GM21515 (cell line): ENCODE data around the gene ZFYVE28.

Source experiments
- ATAC-seq: cut with Tn5 transposase; IDR thresholded peaks from one replicate; pipeline ENCODE4 v1.9.1; 2021; ENCODE audit not compliant: unreplicated experiment

Gene ZFYVE28

GRCh38 chr4:2428496-2429213 is 10.2 kb upstream of the ZFYVE28 start:
- ATAC-seq, result no peak

GRCh38 chr4:2427383-2428334 is 9.2 kb upstream of the ZFYVE28 start:
- ATAC-seq, result no peak

GRCh38 chr4:2426711-2427275 is 8.3 kb upstream of the ZFYVE28 start:
- no peak for ATAC-seq

DNA sequence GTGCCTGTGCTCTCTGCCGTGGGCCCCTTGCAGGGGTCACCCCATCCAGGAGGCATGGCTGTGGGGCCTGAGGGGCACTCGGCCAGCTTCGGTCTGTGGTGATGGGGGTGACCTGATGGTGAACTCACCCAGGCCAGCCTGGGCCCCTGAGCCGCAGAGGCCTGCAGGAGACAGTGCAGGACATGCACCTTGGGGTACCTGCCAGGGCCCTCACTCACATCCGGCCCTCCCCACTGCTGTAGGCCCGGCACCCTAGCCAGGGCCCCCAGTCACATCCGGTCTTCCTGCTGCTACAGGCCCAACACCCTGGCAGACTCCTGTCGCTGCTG is 7.6 kb upstream of the ZFYVE28 start:
- ATAC-seq, result no peak

GRCh38 chr4:2425386-2426068 is 7.1 kb upstream of the ZFYVE28 start:
- ATAC-seq, result no peak

DNA sequence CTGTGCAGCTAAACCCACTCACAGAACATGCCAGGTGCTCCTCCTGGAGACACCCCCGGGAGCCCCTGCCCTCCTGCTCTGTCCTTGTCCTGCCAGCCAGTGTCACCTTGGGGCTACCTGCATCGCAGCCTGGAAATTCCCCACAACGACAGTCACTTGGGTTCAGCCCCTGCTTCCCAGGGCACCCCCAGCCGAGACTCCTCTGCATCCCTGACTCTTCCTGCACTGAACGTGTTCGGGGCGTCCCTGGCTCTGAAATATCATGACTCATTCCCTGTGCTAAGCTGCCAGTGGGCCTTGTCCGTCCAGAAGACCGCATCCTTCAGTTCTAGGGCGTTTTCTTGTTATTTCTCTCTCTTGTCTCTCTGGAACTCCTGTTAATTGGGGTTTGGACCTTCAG is 6.1 kb upstream of the ZFYVE28 start:
- no peak for ATAC-seq

DNA sequence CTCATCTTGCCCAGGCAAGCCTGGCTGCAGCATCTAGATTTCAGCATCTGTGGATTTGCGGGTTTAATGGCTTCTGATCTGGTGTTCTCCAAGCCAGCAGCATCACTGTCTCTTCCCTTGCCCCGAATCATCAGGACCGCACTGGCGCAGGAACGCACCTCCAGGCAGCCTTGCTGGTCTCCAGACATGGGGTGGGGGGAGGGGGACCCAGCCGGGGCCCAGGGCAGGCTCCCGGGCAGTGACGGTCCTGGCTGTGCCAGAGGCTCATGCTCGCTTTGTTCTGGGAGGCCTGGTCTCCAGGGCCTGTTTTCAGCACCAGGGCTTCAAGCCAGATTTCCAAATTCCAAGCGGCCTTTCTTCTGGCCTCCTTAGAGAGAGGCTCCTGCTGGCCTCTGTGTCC is 5.2 kb upstream of the ZFYVE28 start:
- no peak for ATAC-seq

GRCh38 chr4:2423066-2423465 is 4.6 kb upstream of the ZFYVE28 start:
- no peak for ATAC-seq

DNA sequence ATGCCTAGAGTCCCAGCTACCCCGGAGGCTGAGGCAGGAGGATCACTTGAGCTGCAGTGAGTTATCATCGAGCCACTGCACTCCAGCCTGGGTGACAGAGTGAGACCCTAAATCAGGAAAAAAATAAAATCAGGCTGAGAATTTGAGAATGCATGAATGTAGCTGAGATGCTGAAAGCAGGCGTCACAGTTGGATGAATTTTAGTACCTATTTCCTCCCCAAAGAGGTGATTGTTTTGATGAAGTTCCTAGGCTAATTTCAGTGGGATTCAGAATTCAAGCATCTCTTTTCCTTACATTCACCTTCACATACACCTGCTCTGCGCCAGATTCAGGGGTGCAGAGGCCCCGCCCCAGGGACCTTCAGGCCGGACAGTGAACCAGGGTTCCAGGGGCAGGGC is 3.5 kb upstream of the ZFYVE28 start:
- ATAC-seq, result no peak

- no peak for ATAC-seq
Measured at GRCh38 chr4:2419814-2420213, 1.4 kb upstream of the ZFYVE28 start.

- peak; percentile 90 for ATAC-seq
Measured at GRCh38 chr4:2418650-2419571, 466 bp upstream of the ZFYVE28 start, which contains the start of gene CFAP99. TSS of gene CFAP99 (plus strand) at chr4:2418955.

DNA sequence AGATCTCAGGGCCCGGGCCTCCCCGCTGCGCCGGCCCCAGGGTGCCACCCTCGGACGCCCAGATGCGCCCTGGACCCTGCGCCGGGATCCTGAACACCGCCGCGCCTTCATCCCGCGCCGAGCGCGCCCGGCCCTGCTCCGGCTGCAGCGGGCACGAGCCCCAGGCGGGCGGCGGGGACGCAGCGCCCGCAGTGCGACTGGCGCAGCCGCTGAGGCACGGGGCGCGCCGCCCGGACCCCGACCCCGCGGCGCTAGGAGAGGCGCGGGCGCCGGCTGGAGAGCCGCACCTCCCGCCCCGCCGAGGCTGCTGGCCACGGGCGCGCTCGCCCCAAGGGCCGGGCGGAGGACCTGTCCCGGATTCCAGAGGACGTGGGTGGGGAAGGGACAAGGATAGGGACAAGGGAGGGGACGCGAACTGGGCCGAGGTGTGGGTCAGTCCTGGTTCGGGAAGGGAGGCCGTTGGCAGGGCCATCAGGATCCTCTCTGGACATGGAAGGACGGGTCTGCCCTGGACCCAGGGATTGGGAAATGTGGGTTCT is 1.1 kb downstream of the ZFYVE28 start:
- ATAC-seq, result no peak

DNA sequence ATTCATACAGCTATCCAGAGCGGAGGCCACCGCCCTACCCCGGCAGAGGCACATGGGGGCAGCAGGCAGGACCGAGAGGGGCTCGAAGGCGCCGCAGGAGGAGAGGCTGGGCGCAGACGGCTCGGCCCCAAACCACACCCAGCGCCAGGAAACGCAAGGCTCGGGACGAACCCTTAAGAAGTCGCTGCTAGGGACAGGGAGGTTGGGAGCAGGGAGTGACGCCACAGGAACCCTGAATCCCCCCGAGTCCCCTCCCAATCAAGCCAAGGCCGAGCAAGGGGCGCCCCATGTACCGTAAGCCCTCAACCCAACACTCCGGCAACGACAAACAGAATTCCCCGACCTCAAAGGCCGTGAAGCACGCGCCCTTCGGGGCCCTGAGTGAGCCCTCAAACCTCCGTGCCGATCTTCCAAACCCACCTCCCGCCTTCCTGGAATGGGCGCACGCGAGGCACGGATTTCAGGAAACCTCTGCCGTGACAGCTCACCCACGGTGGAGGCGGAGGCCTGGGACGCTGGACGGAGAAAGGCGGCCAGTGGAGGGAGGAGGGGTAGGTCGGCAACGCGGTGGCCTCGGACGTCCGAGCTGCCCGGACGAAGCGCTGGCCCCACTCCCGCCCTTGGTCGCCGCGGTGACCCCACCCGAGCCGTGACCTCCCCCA is 1.8 kb downstream of the ZFYVE28 start:
- ATAC-seq, result no peak

DNA sequence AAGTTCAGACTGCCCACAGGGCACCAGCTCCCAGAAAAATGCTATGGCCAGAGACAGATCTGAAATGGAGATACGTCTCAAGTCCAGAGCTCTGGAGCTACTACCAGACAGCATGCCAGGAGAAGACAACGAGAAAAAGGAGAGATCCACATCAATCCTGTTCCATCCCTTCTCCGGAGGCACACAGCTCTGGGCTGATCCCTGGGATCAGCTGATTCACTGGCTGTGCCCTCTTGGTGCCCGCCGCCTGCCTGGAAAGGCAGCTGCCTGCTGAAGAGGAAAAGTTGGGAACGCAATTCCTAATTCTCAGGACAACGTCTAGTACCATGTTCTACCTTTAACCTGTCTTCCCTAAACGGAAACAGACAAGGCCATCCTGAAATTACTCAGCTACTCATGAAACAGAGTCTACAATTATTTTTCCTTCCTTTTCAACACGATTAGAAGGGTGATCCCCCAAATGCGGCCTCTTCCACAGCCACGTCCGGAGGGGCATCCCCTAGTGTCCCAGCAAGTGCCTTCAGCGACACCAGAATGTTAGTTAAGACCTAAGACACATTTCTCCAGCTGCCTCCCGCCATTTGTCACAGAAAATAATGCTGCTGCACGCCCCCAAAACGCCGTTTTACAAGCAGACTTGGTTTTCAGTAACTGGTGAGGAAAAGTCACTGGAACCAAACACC is 2.4 kb downstream of the ZFYVE28 start:
- ATAC-seq, result no peak

- no peak for ATAC-seq
Measured at GRCh38 chr4:2415213-2415612, 3.2 kb downstream of the ZFYVE28 start.

GRCh38 chr4:2413821-2414610 is 4.4 kb downstream of the ZFYVE28 start:
- ATAC-seq, result no peak

DNA sequence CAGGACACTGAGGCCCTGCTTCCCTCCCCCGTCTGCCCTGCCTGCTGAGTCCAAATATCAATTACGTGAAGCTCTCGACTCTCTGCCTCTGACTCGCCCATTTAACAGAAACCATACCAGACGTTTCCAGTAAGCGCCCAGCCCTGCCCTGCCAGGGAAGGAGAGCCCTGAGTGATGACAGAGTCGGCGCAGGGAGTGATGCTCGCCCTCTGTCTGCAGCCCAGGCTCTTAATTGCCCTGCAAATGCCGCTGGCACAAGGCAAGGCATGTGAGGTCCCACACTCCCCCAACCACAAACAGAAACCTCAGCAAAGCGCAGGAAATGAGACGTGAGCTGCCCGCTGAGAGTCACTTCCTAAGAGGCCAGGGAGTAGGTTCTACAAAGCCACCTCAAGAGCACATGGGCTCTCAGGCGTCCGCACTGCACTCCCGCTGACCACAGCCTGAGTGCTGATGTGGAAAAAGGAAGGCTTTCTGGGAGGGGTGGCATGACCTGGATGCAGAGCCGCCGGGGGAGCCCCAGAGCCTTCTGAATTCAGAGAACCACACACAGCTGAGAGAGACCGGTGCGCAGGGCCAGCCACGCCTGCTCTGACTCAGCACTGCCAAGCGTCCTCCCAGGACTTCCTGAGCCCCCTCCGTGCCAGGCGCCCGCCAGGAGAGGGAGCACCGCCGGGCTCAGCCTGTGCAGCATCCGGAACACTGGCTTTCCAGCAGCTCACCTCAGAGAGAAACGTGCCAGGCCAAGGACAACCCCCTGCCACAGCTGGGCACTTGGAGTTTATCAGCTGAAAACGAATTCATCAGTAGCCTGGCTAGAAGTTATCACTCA is 5.3 kb downstream of the ZFYVE28 start:
- ATAC-seq, result no peak
